CD4-positive, alpha-beta T cell treated with Interferon gamma for 1 hour (primary cell): ENCODE results near the gene ERGIC3.

Experiments used
- DNase-seq: peaks from one replicate; pipeline ENCODE4 v3.0.0-alpha.2; 2020

The ERGIC3 gene

DNA sequence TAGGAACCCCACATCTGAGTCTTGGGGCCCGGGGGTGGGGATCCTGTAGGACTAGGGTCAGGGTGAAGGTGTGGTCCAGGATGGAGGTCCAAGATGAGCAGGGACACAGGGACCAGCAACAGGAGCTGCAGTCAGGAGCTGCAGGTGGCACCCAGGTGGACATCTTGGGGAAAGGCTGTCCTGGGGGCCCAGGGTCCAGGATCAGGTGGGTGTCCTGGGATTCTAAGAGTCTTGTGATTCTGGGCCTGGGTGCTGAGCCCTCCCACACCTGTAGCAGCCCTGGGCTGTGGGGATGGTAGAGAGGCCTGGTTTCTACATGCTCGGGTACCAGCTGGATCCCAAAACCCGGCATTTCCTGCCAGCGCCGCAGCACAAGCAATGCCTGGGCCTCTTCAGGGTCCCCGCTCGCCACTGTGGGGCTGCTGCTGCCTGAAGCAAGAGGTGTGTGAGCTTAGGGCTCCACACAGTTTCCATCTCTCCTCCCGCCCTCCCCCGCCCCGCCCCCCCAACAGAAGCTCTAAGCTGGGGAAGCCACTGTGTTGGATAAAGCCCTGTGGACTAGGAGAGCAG, 20.7 kb downstream of the ERGIC3 start:
- no peak for DNase-seq

DNA sequence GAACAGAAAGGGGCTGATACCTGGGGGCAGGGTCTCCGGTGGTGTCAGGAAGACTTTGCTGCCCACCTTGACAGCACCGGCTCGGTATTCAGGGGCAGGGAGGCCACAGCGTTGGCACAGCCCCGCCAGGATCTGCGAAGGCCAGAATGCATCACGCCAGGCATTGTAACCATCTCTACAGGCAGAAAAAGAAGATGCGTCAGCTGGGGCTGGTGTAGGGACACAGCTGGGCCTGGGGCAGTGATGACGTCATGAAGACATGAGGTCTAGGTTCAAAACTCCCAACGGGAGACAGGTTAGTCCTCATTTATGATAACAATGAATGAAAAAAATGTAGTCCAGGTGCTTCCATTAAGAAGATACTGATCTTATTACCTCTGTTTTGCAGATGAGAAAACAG, 22.0 kb downstream of the ERGIC3 start:
- no peak for DNase-seq

DNA sequence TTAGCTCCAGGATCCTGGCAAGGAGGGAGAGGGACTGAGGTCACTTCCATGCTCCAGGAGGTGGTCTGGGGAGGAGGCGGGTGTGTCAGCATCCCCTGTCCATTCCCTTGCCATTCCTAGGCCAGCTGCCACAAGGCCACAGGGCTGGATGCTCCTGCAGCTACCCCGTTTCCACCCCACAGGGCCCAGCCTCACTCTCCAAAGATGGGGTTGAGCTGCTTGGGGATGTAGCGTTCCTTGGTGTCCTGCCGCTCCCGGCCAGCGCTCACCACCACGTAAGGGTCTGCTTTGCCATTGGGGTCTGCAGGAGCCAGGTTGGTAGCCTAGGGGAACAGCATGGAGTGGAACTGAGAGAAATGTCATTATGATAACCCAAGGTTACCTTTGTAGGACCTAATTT, 23.0 kb downstream of the ERGIC3 start:
- no peak for DNase-seq

GRCh38 chr20:35568645-35569044, 26.8 kb downstream of the ERGIC3 start:
- no peak for DNase-seq

DNA sequence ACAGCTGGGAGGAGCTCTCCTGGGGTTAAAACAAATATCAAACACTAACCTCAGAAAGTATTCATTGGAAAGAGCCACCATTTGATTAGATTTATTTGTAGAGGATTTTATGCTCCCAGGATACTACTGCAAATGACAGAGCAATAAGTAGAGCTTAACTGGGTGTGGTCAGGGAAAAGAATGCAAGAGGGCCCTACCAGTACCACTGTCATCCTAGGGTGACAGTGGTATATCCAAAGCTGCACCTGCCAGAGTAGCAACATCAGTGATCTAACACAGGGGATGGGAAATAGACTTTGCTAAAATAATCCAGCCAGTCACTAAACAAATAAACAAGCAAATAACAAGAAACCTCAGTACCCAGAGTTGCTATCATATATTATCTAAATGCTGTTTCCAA, 29.7 kb downstream of the ERGIC3 start:
- DNase-seq: no peak

GRCh38 chr20:35572838-35573237, 31.0 kb downstream of the ERGIC3 start:
- no peak for DNase-seq

DNA sequence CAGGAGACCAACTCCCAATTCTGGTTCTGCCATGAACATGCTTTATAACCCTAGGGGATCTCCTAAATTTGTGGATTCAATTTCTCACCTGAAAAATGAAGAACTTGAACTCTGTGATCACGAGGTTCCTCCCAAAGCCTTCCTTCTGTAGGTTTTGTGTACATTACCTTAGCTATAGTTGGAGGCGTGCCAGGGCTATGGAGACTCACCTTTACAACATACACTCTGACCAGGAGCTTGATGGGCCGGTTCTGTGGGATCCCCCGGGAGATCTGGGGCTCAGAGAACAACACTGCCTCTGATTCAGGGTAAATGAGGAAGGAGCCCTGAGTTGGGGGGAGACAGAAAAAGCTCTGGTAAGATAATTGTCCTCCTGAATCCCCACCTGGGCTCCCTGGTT, 34.1 kb downstream of the ERGIC3 start:
- DNase-seq: no peak

- no peak for DNase-seq
These were observed 34.9 kb downstream of the ERGIC3 start for GRCh38 chr20:35576816-35577215.

GRCh38 chr20:35578469-35578868, 36.6 kb downstream of the ERGIC3 start:
- no peak for DNase-seq

DNA sequence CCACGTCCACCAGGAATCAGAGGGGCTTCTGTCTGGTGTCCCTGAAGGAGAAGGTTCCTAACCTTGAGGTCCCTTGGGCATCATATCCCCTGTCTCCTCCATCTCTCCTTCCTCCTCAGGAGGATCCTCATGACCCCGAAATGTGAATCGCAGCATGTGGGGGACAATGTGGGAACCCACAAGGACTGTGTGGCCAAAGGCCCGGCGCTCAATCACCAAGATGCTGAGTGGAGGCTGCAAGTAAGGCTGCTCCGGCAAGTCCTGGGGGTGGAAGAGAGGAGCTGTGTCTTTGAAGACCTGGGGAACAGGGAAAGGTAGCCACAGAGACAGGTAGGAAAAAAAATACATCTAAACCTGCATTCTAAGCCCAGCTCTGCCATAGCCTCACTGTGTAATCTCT, 37.3 kb downstream of the ERGIC3 start:
- no peak for DNase-seq

- no peak for DNase-seq
These were observed 40.3 kb downstream of the ERGIC3 start for GRCh38 chr20:35582131-35582530.

GRCh38 chr20:35582741-35583404, 41.0 kb downstream of the ERGIC3 start:
- DNase-seq: no peak

- DNase-seq: no peak
These were observed 42.0 kb downstream of the ERGIC3 start for GRCh38 chr20:35583636-35584560.

DNA sequence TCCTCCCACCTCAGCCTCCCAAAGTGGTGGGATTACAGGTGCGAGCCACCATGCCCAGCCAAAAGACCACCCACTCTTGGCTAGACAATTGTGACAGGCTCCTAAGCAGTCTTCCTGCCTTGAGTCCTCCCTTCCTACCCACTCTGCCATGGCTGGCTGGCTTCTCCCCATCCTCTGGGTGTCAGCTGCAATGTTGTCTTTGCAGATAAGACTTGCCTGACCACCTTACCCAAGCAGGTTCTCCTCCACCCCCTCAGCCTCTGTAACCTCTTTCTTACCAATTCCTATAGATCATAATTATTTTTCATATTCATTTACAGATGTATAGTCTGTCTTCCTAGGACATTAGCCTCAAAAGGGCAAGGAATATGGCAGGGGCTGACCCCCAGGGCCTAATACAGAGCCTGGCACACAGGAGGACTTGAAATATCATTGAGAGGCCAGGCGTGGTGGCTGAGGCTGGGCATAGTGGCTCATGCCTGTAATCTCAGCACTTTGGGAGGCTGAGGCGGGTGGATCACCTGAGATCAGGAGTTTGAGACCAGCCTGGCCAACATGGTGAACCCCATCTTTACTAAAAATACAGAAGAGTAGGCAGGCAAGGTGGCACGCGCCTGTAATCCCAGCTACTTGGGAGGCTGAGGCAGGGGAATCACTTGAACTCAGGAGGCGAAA, 45.0 kb downstream of the ERGIC3 start:
- no peak for DNase-seq

- DNase-seq: no peak
These were observed 45.6 kb downstream of the ERGIC3 start for GRCh38 chr20:35587436-35587835.

DNA sequence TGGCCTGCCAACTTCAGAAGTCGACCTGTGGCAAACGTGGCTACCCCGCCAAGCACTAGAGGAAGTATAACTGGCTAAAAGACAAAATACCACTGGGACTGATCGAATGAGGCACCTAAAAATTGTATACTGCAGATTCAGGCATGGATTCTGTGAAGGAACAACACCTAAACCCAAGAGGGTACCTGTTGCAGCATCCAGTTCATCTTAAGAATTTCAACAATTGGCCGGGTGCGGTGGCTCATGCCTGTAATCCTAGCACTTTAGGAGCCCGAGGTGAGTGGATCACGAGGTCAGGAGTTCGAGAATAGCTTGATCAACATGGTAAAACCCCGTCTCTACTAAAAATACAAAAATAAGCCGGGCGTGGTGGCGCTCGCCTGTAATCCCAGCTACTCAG, 46.5 kb downstream of the ERGIC3 start:
- no peak for DNase-seq

- DNase-seq: no peak
These were observed 50.6 kb downstream of the ERGIC3 start for GRCh38 chr20:35592339-35592974.

GRCh38 chr20:35595456-35595855, 53.6 kb downstream of the ERGIC3 start:
- no peak for DNase-seq

GRCh38 chr20:35595901-35596300, 54.0 kb downstream of the ERGIC3 start:
- DNase-seq: no peak

DNA sequence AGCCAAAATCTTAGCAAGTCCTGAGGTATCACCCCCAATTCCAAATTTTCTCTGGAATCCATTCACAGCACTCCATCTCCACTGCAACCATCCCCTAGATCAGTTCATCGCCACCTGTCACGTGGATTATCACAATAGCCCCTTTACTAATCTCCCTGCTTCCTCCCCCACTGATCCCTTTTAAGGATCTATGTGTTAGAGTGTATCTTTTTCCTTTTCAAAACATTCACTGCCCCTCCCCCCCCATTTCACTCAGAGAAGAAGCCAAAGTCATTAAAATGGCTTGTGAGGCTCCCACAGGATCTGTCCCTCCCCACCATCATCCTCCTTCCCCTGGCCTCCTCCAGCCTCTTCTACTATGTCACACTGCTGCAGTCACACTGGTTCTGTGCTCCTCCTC, 55.3 kb downstream of the ERGIC3 start:
- DNase-seq: no peak

DNA sequence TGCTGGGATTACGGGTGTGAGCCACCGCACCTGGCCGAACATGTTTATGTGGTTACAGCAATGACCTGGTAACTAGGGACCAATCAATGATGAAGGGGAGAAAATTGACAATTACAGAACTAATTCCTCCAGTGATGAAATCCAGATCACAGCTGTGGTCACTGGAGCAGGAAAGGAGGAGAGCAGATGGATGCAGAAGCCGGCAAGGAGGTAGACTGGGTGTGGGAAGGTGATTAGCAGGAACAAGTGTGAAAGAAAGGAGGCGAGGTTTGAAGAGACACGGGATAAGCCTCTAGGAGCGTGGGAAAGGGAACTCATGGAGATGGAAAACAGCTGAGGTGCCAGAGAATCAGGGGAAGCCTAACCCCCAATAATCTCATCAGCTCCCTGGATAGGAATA, 56.6 kb downstream of the ERGIC3 start:
- DNase-seq: no peak

DNA sequence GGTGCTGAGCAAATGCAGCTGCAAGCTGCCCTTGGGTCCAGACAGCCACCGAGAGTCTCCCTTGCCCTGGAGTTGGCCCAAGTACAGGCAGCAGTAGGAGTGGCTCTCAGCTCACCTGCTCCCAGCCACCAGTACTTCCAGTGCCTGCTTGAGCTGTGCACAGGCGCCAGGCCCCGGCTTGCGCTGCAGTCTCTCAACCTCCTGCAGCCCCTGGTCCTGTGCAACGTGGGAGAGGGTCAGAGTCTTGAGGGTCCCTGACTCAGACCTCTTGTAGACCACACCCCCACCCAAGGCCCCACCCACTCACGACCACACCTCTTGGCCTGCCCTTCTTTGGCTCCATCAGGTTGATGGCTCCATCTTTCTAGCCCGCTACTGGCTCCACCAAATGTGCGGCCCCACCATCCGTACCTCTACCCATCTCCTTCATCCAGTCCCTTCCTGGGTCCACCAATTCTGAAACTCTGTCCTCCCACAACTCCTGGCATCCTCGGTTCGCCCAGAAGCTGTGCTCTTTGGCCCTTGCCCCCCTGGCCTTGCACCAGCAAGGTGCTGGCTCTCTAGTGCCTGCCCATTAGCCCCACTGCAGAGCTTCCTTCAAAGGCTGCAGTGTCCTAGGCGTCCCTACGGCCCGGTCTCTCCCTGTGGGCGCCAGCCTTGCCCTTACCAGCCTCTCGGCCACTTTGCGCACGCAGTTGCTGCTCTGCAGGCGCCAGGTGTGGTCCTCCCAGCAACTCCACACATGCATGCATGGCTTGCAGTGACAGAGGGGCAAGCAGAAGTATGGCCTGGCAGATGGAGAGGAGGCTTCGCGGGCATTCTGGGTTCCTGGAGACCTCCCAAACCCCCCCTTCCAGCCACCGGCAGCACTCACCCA, 57.3 kb downstream of the ERGIC3 start:
- no peak for DNase-seq
